IMR-90 (cell line): ENCODE data around the gene SPATS2L. TPM values are rescaled to one million over a fixed set of nuclear protein-coding genes. Genes with fewer than 3 reads are reported as not detected.

Experiments used
- ATAC-seq: fragments of 200-7000 bp; cut with Tn5 transposase; 2 replicates; pipeline ENCODE4 v1.9.1; 2020; ENCODE audit warnings: low read depth, mild to moderate bottlenecking, moderate library complexity
- BruUV-seq: library from RNA; stranded (reverse); fragments of 400-500 nt; replicated peaks from 2 replicates; lab custom pipeline; 2021; lab: Mats Ljungman, UMichigan
- CTCF ChIA-PET: fragments of 300-600 bp; formaldehyde crosslinking; extraction: SDS; loops from one replicate; lab custom pipeline; 2021; ENCODE audit warnings: antibody characterized with exemption; lab: Yijun Ruan, JAX
- POLR2A ChIA-PET: fragments of 300-600 bp; sonication (Branson Sonifier 250); formaldehyde crosslinking; loops from one replicate; lab custom pipeline; 2022; ENCODE audit warnings: antibody characterized with exemption; ENCODE audit not compliant: unreplicated experiment; lab: Charles Lee
- DNase-seq: peaks from one replicate; pipeline ENCODE4 v3.0.0; 2013
- H2AFZ ChIP-seq: replicated peaks from 2 replicates; pipeline ENCODE3; 2013; ENCODE audit warnings: low read length, mild to moderate bottlenecking; ENCODE audit not compliant: poor library complexity
- H2AK5ac ChIP-seq: 2 replicates; pipeline ENCODE4 v1.6.1; 2013; ENCODE audit warnings: low read depth, low read length, inconsistent platforms
- H2AK9ac ChIP-seq: replicated peaks from 2 replicates; pipeline ENCODE3; 2013; ENCODE audit warnings: mild to moderate bottlenecking, low read depth, low read length, moderate library complexity; ENCODE audit not compliant: poor library complexity
- H2BK120ac ChIP-seq: 2 replicates; pipeline ENCODE4 v1.6.1; 2013; ENCODE audit warnings: low read depth, low read length, inconsistent platforms
- H2BK15ac ChIP-seq: 3 replicates; pipeline ENCODE4 v1.6.1; 2013; ENCODE audit warnings: low read depth, low read length, inconsistent platforms
- H2BK20ac ChIP-seq: 2 replicates; pipeline ENCODE4 v1.6.1; 2013; ENCODE audit warnings: low read depth, mild to moderate bottlenecking, inconsistent platforms, low read length, moderate library complexity
- H2BK5ac ChIP-seq: 2 replicates; pipeline ENCODE4 v1.6.1; 2013; ENCODE audit warnings: mild to moderate bottlenecking, low read depth, low read length, inconsistent platforms; ENCODE audit not compliant: poor library complexity, severe bottlenecking
- H3K14ac ChIP-seq: replicated peaks from 2 replicates; pipeline ENCODE4 v1.6.1; 2013; ENCODE audit warnings: low read depth, low read length, inconsistent platforms
- H3K18ac ChIP-seq: 2 replicates; pipeline ENCODE4 v1.6.1; 2013; ENCODE audit warnings: low read depth, low read length, control low read depth
- H3K23ac ChIP-seq: 2 replicates; pipeline ENCODE4 v1.6.1; 2013; ENCODE audit warnings: low read depth, low read length, inconsistent platforms
- H3K27ac ChIP-seq: 2 replicates; pipeline ENCODE4 v1.5.1; 2013; ENCODE audit warnings: mild to moderate bottlenecking, control low read depth, low read length; ENCODE audit not compliant: insufficient read depth
- H3K27me3 ChIP-seq: 2 replicates; pipeline ENCODE4 v1.6.1; 2013; ENCODE audit warnings: low read length; ENCODE audit not compliant: control insufficient read depth, insufficient read depth
- H3K36me3 ChIP-seq: 2 replicates; pipeline ENCODE4 v1.6.1; 2013; ENCODE audit warnings: low read length, mixed read lengths; ENCODE audit not compliant: control insufficient read depth, insufficient read depth
- H3K4ac ChIP-seq: 2 replicates; pipeline ENCODE4 v1.6.1; 2013; ENCODE audit warnings: low read depth, low read length, inconsistent platforms
- H3K4me1 ChIP-seq: 2 replicates; pipeline ENCODE4 v1.6.1; 2013; ENCODE audit warnings: low read length, mixed read lengths; ENCODE audit not compliant: control insufficient read depth, insufficient read depth
- H3K4me2 ChIP-seq: 2 replicates; pipeline ENCODE4 v1.6.1; 2013; ENCODE audit warnings: low read depth, mild to moderate bottlenecking, control low read depth, low read length, moderate library complexity
- H3K4me3 ChIP-seq: 2 replicates; pipeline ENCODE4 v1.5.1; 2013; ENCODE audit warnings: low read depth, mild to moderate bottlenecking, control low read depth, low read length, moderate library complexity; ENCODE audit not compliant: insufficient read depth
- H3K56ac ChIP-seq: 2 replicates; pipeline ENCODE4 v1.6.1; 2013; ENCODE audit warnings: low read length, inconsistent platforms; ENCODE audit not compliant: insufficient read depth; ENCODE audit errors: extremely low read depth
- H3K79me1 ChIP-seq, 2 experiments: 2 replicates each; pipeline ENCODE4 v1.6.1; 2013; ENCODE audit warnings: low read length in 2 of 2, inconsistent platforms in 1 of 2, low read depth in 1 of 2
- H3K9ac ChIP-seq: 2 replicates; pipeline ENCODE4 v1.6.1; 2013; ENCODE audit warnings: low read depth, low read length, control low read depth
- H3K9me1 ChIP-seq: 2 replicates; pipeline ENCODE4 v1.6.1; 2013; ENCODE audit warnings: low read length, inconsistent platforms; ENCODE audit not compliant: insufficient read depth
- H3K9me3 ChIP-seq: 2 replicates; pipeline ENCODE4 v1.6.1; 2013; ENCODE audit warnings: low read length; ENCODE audit not compliant: control insufficient read depth, insufficient read depth
- H4K20me1 ChIP-seq: 2 replicates; pipeline ENCODE4 v1.6.1; 2013; ENCODE audit warnings: low read length, inconsistent platforms; ENCODE audit not compliant: insufficient read depth
- H4K5ac ChIP-seq: 2 replicates; pipeline ENCODE4 v1.6.1; 2013; ENCODE audit warnings: mild to moderate bottlenecking, low read depth, low read length, control low read depth
- H4K8ac ChIP-seq, 2 experiments: 2 replicates each; pipeline ENCODE4 v1.6.1; 2013; ENCODE audit warnings: low read depth in 2 of 2, low read length in 2 of 2, control low read depth in 1 of 2, inconsistent platforms in 1 of 2
- H4K91ac ChIP-seq: 2 replicates; pipeline ENCODE4 v1.6.1; 2013; ENCODE audit warnings: low read depth, low read length, inconsistent platforms; ENCODE audit not compliant: insufficient read depth
- BHLHE40 ChIP-seq: fragments of 150-350 bp; IDR thresholded peaks from 2 replicates; pipeline ENCODE4 v1.6.1; 2016; ENCODE audit warnings: mild to moderate bottlenecking, low read depth, low read length
- CHD1 ChIP-seq: IDR thresholded peaks from 2 replicates; pipeline ENCODE4 v1.6.1; 2012; ENCODE audit warnings: low read depth, low read length, improper control_type of control experiment
- CTCF ChIP-seq: conservative IDR thresholded peaks from 2 replicates; pipeline ENCODE4 v1.5.1; 2012; ENCODE audit warnings: mild to moderate bottlenecking, low read depth, low read length, improper control_type of control experiment
- ELK1 ChIP-seq: fragments of 150-350 bp; IDR thresholded peaks from 2 replicates; pipeline ENCODE4 v1.6.1; 2016; ENCODE audit warnings: low read depth, mild to moderate bottlenecking, low read length, moderate library complexity, borderline replicate concordance
- FOS ChIP-seq: fragments of 150-350 bp; IDR thresholded peaks from 2 replicates; pipeline ENCODE4 v1.6.1; 2016; ENCODE audit warnings: low read depth, low read length
- MAFK ChIP-seq: IDR thresholded peaks from 2 replicates; pipeline ENCODE4 v1.6.1; 2012; ENCODE audit warnings: low read depth, low read length, improper control_type of control experiment
- MAZ ChIP-seq: IDR thresholded peaks from 2 replicates; pipeline ENCODE4 v1.6.1; 2012; ENCODE audit warnings: low read depth, mild to moderate bottlenecking, low read length, improper control_type of control experiment, moderate library complexity, borderline replicate concordance
- MXI1 ChIP-seq: IDR thresholded peaks from 2 replicates; pipeline ENCODE4 v1.6.1; 2012; ENCODE audit warnings: low read depth, mild to moderate bottlenecking, low read length, moderate library complexity, borderline replicate concordance
- NFE2L2 ChIP-seq: fragments of 150-350 bp; IDR thresholded peaks from 2 replicates; pipeline ENCODE4 v1.6.1; 2016; ENCODE audit warnings: low read depth, mild to moderate bottlenecking, low read length
- RAD21 ChIP-seq: IDR thresholded peaks from 2 replicates; pipeline ENCODE4 v1.6.1; 2012; ENCODE audit warnings: low read length, improper control_type of control experiment
- RCOR1 ChIP-seq: IDR thresholded peaks from 2 replicates; pipeline ENCODE4 v1.6.1; 2012; ENCODE audit warnings: mild to moderate bottlenecking, low read length, improper control_type of control experiment; ENCODE audit not compliant: insufficient replicate concordance
- RFX5 ChIP-seq: IDR thresholded peaks from 2 replicates; pipeline ENCODE4 v1.8.0; 2012; ENCODE audit warnings: low read depth, mild to moderate bottlenecking, low read length, moderate library complexity
- SMC3 ChIP-seq: fragments of 150-350 bp; IDR thresholded peaks from 2 replicates; pipeline ENCODE4 v1.6.1; 2016; ENCODE audit warnings: low read depth, mild to moderate bottlenecking, antibody characterized with exemption, low read length, moderate library complexity
- USF2 ChIP-seq: fragments of 150-350 bp; IDR thresholded peaks from 2 replicates; pipeline ENCODE4 v1.6.1; 2017; ENCODE audit warnings: mild to moderate bottlenecking, antibody characterized with exemption, low read length, low read depth
- WGBS, 2 experiments: methylation state at CpG; one replicate each; pipeline versions ENCODE4 v1.1.5 to v1.1.7; 2013; ENCODE audit warnings: missing lambda C conversion rate in 2 of 2; ENCODE audit not compliant: insufficient read length in 1 of 2; ENCODE audit errors: extremely low coverage in 2 of 2; 5-methylcytosine and 5-hydroxymethylcytosine counted together
- dilution Hi-C: fragments of 300-500 bp; cut with HindIII; formaldehyde crosslinking; loops from one replicate; pipeline ENCODE4 v1.14.3; 2018; ENCODE audit warnings: low sequenced_read_pairs; ENCODE audit not compliant: unreplicated experiment
- in situ Hi-C: fragments of 300-500 bp; cut with MboI; formaldehyde crosslinking; loops from 3 replicates; pipeline ENCODE4 v1.14.3; 2019; ENCODE audit warnings: low sequenced_read_pairs, inconsistent platforms, mixed read lengths
- intact Hi-C: fragments of 100-400 bp; cut with micrococcal nuclease; formaldehyde crosslinking; loops from 2 replicates; pipeline ENCODE4 v1.10.0; 2022
- polyA plus RNA-seq, 3 experiments: library from polyadenylated mRNA; depleted of rRNA; stranded (reverse); fragments of >200 nt; gene quantifications; 2 replicates each; pipeline ENCODE4 v1.2.3, GENCODE V29; 2012; ENCODE audit warnings: low replicate concordance in 1 of 3
- total RNA-seq: library from RNA; depleted of rRNA; stranded (reverse); fragments of >200 nt; gene quantifications from 2 replicates; pipeline ENCODE4 v1.2.3, GENCODE V29; 2012

Gene SPATS2L
- total and polyA plus RNA-seq, 2 of the 4 experiments (the other 2 are of a cell fraction) = 118 to 155 TPM

- Histone ChIP-seq H3K36me3 (peaks cover 11% of the 10 kb centered on the region), H2BK20ac (peak overlapping the region; percentile 3; the same call in 1 of the 2 replicates), H3K9ac (no peak overlapping the region), H3K14ac (no peak overlapping the region; the same call in 1 of the 2 replicates), H3K9me1 (peaks cover 16% of the 10 kb centered on the region; the same call in 1 of the 2 replicates), H3K27ac (peak overlapping the region; percentile 51; the same call in 1 of the 2 replicates), H2AK9ac (no peak overlapping the region), H3K4me2 (peak overlapping the region; percentile 4; the same call in 1 of the 2 replicates), H3K4me3 (no peak overlapping the region), H4K8ac (no peak overlapping the region), H2AFZ (no peak overlapping the region), H3K4ac (peak overlapping the region; percentile 46; the same call in 1 of the 2 replicates), H2BK5ac (peak overlapping the region; percentile 51), H2BK120ac (peak overlapping the region; percentile 17; the same call in 1 of the 2 replicates), H4K91ac (no peak overlapping the region), H2AK5ac (no peak overlapping the region), H3K79me1 (peaks cover 34 to 81% of the 10 kb centered on the region in 2 experiments), H4K5ac (no peak overlapping the region; the same call in 1 of the 2 replicates), H4K20me1 (peaks cover 25% of the 10 kb centered on the region; the same call in 1 of the 2 replicates), H3K56ac (no peak overlapping the region), H3K4me1 (peaks cover 31% of the 10 kb centered on the region), H3K9me3 (no peaks in the 10 kb centered on the region), H3K23ac (0 out of 2 replicates have a peak overlapping the region, but pooled peaks have one; percentile 6), H3K27me3 (no peaks in the 10 kb centered on the region), H2BK15ac (no peak overlapping the region), H3K18ac (peak overlapping the region; percentile 9; the same call in 1 of the 2 replicates)
- peak; percentile 66 for DNase-seq
- BruUV-seq = no TSS peak
- dilution Hi-C loops = no loop called here
- POLR2A ChIA-PET = interaction anchor here (0.6 kb wide), 1 partner anchor 284 kb away, joined by 4 read pairs; no protein-coding TSS in a partner anchor
- WGBS, 2 experiments = no CpG with 5 or more reads among the region's 1 CpG
- no peak for ATAC-seq
- CTCF ChIA-PET = interaction anchor here (1.2 kb wide), 1 partner anchor 167 kb away, joined by 3 read pairs; no protein-coding TSS in a partner anchor
- in situ Hi-C loops = no loop called here
- intact Hi-C loops = no loop called here
- no peak for TF ChIP-seq RAD21
- no peak for TF ChIP-seq NFE2L2
- TF ChIP-seq SMC3 = no peak
- TF ChIP-seq BHLHE40 = no peak
- no peak for TF ChIP-seq USF2
- no peak for TF ChIP-seq CTCF
- no peak for TF ChIP-seq RFX5
- no peak for TF ChIP-seq FOS
- TF ChIP-seq ELK1 = no peak
- TF ChIP-seq RCOR1 = no peak
- no peak for TF ChIP-seq MAFK
- TF ChIP-seq MAZ = no peak
- no peak for TF ChIP-seq MXI1
- TF ChIP-seq CHD1 = no peak
Observed at GRCh38 chr2:200352636-200353035, 46.1 kb downstream of the SPATS2L start.
